K562 (cell line): ENCODE measurements around the gene ATP1A3. TPM values are rescaled to one million over a fixed set of nuclear protein-coding genes. Genes with fewer than 3 reads are reported as not detected.
A peak's percentile ranks its signal among the peaks of the same experiment; 100 is the strongest.

Experiments used
- BRF1 ChIP-seq: IDR thresholded peaks from 3 replicates; pipeline ENCODE4 v1.6.1; 2011; ENCODE audit warnings: borderline replicate concordance, mild to moderate bottlenecking; ENCODE audit not compliant: insufficient read length; ENCODE audit errors: extremely low read depth
- CBX3 ChIP-seq, 2 experiments: IDR thresholded peaks; 1 replicate in 1 of 2; 2 replicates in 1 of 2; pipeline ENCODE4 v1.6.1; 2012; ENCODE audit warnings: inconsistent platforms in 2 of 2, low read length in 2 of 2, borderline replicate concordance in 1 of 2, control low read depth in 1 of 2
- CHAMP1 ChIP-seq: fragments of 450-650 bp; IDR thresholded peaks from 2 replicates; pipeline ENCODE4 v1.6.1; 2016; ENCODE audit warnings: mild to moderate bottlenecking
- ELF1 ChIP-seq: fragments of 200-800 bp; sonication (Bioruptor generic); IDR thresholded peaks from 2 replicates; pipeline ENCODE4 v1.6.1; 2016; ENCODE audit warnings: missing genetic modification characterization, missing compliant biosample characterization
- GABPB1 ChIP-seq: sonication (generic); formaldehyde crosslinking; IDR thresholded peaks from 2 replicates; pipeline ENCODE4 v1.8.0; 2022; ENCODE audit warnings: mild to moderate bottlenecking, missing genetic modification reagents
- GTF2F1 ChIP-seq: IDR thresholded peaks from 2 replicates; pipeline ENCODE4 v1.6.1; 2011; ENCODE audit warnings: low read depth, low read length, improper control_type of control experiment
- ILK ChIP-seq: fragments of 450-650 bp; IDR thresholded peaks from 2 replicates; pipeline ENCODE4 v1.6.1; 2016; ENCODE audit warnings: missing genetic modification characterization, low read depth, mild to moderate bottlenecking, missing compliant biosample characterization, moderate library complexity, borderline replicate concordance
- LARP7 ChIP-seq: fragments of 450-650 bp; IDR thresholded peaks from 2 replicates; pipeline ENCODE4 v1.6.1; 2016
- MEF2D ChIP-seq: conservative IDR thresholded peaks from 2 replicates; pipeline ENCODE4 v1.6.1; 2016; ENCODE audit warnings: low read depth, missing genetic modification characterization, missing compliant biosample characterization
- MTA3 ChIP-seq: fragments of 450-650 bp; formaldehyde crosslinking; IDR thresholded peaks from 2 replicates; pipeline ENCODE4 v1.6.1; 2017; ENCODE audit warnings: mild to moderate bottlenecking, borderline replicate concordance
- NCOA4 ChIP-seq: fragments of 450-650 bp; IDR thresholded peaks from 2 replicates; pipeline ENCODE4 v1.6.1; 2018; ENCODE audit warnings: mild to moderate bottlenecking; ENCODE audit not compliant: partially characterized antibody
- PCBP2 ChIP-seq: fragments of 200-400 bp; formaldehyde crosslinking; IDR thresholded peaks from 2 replicates; pipeline ENCODE4 v1.6.1; 2018; ENCODE audit warnings: low read length, low read depth, mild to moderate bottlenecking, moderate library complexity; ENCODE audit not compliant: poor library complexity, severe bottlenecking
- PRPF4 ChIP-seq: fragments of 200-400 bp; formaldehyde crosslinking; IDR thresholded peaks from one replicate; pipeline ENCODE4 v1.6.1; 2017; ENCODE audit warnings: low read length, low read depth, mild to moderate bottlenecking; ENCODE audit not compliant: insufficient read depth, poor library complexity, severe bottlenecking
- SREBF1 ChIP-seq: fragments of 150-350 bp; IDR thresholded peaks from 2 replicates; pipeline ENCODE4 v1.6.1; 2014; ENCODE audit warnings: antibody characterized with exemption, low read depth, low read length, borderline replicate concordance
- ZBTB34 ChIP-seq: fragments of 250-450 bp; sonication (Bioruptor Pico); IDR thresholded peaks from 2 replicates; pipeline ENCODE4 v1.8.0; 2021; ENCODE audit warnings: mild to moderate bottlenecking, moderate library complexity
- ZBTB43 ChIP-seq: sonication (generic); formaldehyde crosslinking; IDR thresholded peaks from 2 replicates; pipeline ENCODE4 v1.8.0; 2023; ENCODE audit warnings: mild to moderate bottlenecking, missing genetic modification reagents
- ZBTB49 ChIP-seq: sonication (generic); formaldehyde crosslinking; IDR thresholded peaks from 2 replicates; pipeline ENCODE4 v1.8.0; 2022; ENCODE audit warnings: missing genetic modification reagents, mild to moderate bottlenecking, borderline replicate concordance
- ZNF311 ChIP-seq: fragments of 250-450 bp; sonication (Bioruptor Pico); IDR thresholded peaks from 2 replicates; pipeline ENCODE4 v1.4.0; 2020; ENCODE audit warnings: mild to moderate bottlenecking, moderate library complexity
- ZNF444 ChIP-seq: fragments of 250-450 bp; sonication (Bioruptor Pico); IDR thresholded peaks from 2 replicates; pipeline ENCODE4 v1.4.0; 2020; ENCODE audit warnings: mild to moderate bottlenecking, moderate library complexity
- ZNF695 ChIP-seq: fragments of 450-650 bp; formaldehyde crosslinking; IDR thresholded peaks from 2 replicates; pipeline ENCODE4 v1.4.0; 2020; ENCODE audit warnings: mild to moderate bottlenecking, moderate library complexity
- polyA plus RNA-seq, 8 experiments: library from polyadenylated mRNA; depleted of rRNA in 4 of 8; stranded (reverse) in 5 of 8; unstranded in 3 of 8; fragments of >200 nt; fragmentation: Nextera tagmentation in 2 of 8; fragmentation: Illumina TruSeq in 1 of 8; extraction: Ambion mirVana in 2 of 8; extraction: Trizol in 1 of 8; gene quantifications; 2 replicates each; pipeline versions ENCODE4 v1.2.1 to v1.2.3, GENCODE V29; 2011 to 2014; ENCODE audit warnings: inconsistent platforms in 1 of 8, missing spikeins in 1 of 8
- total RNA-seq, 7 experiments: library from RNA; depleted of rRNA in 6 of 7; stranded (reverse); fragments of >200 nt in 6 of 7; fragmentation: Illumina TruSeq in 2 of 7; extraction: Trizol in 2 of 7; gene quantifications; 2 replicates each; pipeline versions ENCODE4 v1.2.1 to v1.2.3, GENCODE V29; 2011 to 2021; ENCODE audit warnings: low replicate concordance in 1 of 7

ATP1A3 gene
- total and polyA plus RNA-seq, 9 of the 15 experiments (the other 6 are each of a cell fraction or from before 2014, with no cell fraction given): 0.03 to 1.0 (median 0.17) TPM; not detected in 3

GRCh38 chr19:42010245-42011126, 16.5 kb upstream of the ATP1A3 start (continued):
- TF ChIP-seq ZBTB43 (CRISPR knock-in tag) (no peak), NCOA4 (no peak), ZBTB34 (CRISPR knock-in tag) (no peak), CHAMP1 (no peak), PCBP2 (no peak), BRF1 (no peak), CBX3 (IDR thresholded peaks at IDR 0.05; ENCODE audit: borderline replicate concordance in 1 of 2, low read length in 2 of 2) (no peak), PRPF4 (no peak), GTF2F1 (no peak), ZNF311 (peak; percentile 89; the same call in 1 of the 2 replicates), SREBF1 (no peak), ILK (tag) (no peak), GABPB1 (CRISPR knock-in tag) (no peak), ELF1 (tag) (0 out of 2 replicates have a peak, but pooled peaks have one; percentile 20), ZBTB49 (CRISPR knock-in tag) (no peak), MEF2D (tag) (no peak; the same call in 1 of the 2 replicates), LARP7 (no peak), ZNF444 (CRISPR knock-in tag) (no peak), MTA3 (no peak), ZNF695 (no peak)
